Measurements from ENCODE around the gene EIF2S2.

- no peak for TF ChIP-seq CTCF (IDR thresholded peaks at IDR 0.05; ENCODE audit: insufficient read depth, low read length)
- no peak for TF ChIP-seq REST (IDR thresholded peaks at IDR 0.05; ENCODE audit: insufficient replicate concordance, low read depth)
- TF ChIP-seq SPI1 (IDR thresholded peaks at IDR 0.05; ENCODE audit: borderline replicate concordance, low read depth) = no peak
- TF ChIP-seq POLR2AphosphoS5 (IDR thresholded peaks at IDR 0.05; ENCODE audit: low read depth) = no peak
- TF ChIP-seq GABPA (IDR thresholded peaks at IDR 0.05; ENCODE audit: low read depth) = no peak
These were observed 608 bp upstream of the EIF2S2 start for GRCh38 chr20:34112600-34113101.
